Panc1 (cell line): ENCODE results near the gene LRMDA. TPM values are rescaled to one million over a fixed set of nuclear protein-coding genes. Genes with fewer than 3 reads are reported as not detected.

Experiments used
- ATAC-seq: fragments of 200-7000 bp; cut with Tn5 transposase; 2 replicates; pipeline ENCODE4 v1.9.1; 2020; ENCODE audit warnings: mild to moderate bottlenecking, moderate library complexity
- BruUV-seq: library from RNA; stranded (reverse); fragments of 400-500 nt; replicated peaks from 2 replicates; lab custom pipeline; 2021; lab: Mats Ljungman, UMichigan
- CTCF ChIA-PET: fragments of 300-600 bp; sonication (Branson Sonifier 250); formaldehyde crosslinking; loops from one replicate; lab custom pipeline; 2022; ENCODE audit warnings: antibody characterized with exemption; lab: Charles Lee
- POLR2A ChIA-PET: fragments of 300-600 bp; sonication (Branson Sonifier 250); formaldehyde crosslinking; loops from one replicate; lab custom pipeline; 2022; ENCODE audit warnings: antibody characterized with exemption; lab: Charles Lee
- DNase-seq: peaks from one replicate; pipeline ENCODE4 v3.0.0-alpha.2; 2010; ENCODE audit warnings: low read depth, low spot score
- H3K27ac ChIP-seq: 2 replicates; pipeline ENCODE4 v1.5.1; 2011; ENCODE audit warnings: mild to moderate bottlenecking, low read length, inconsistent platforms
- H3K27me3 ChIP-seq: fragments of 200-500 bp; sonication (Bioruptor generic); 2 replicates; pipeline ENCODE4 v1.6.0; 2014; ENCODE audit warnings: low read length, inconsistent platforms; ENCODE audit not compliant: control insufficient read depth, insufficient read depth
- H3K36me3 ChIP-seq: fragments of 200-500 bp; sonication (Bioruptor generic); 2 replicates; pipeline ENCODE4 v1.5.1; 2014; ENCODE audit warnings: inconsistent platforms, mild to moderate bottlenecking, low read length, moderate library complexity; ENCODE audit not compliant: control insufficient read depth, insufficient read depth
- H3K4me1 ChIP-seq: 2 replicates; pipeline ENCODE4 v1.5.1; 2011; ENCODE audit warnings: inconsistent platforms, mild to moderate bottlenecking, low read length, moderate library complexity; ENCODE audit not compliant: control insufficient read depth, insufficient read depth
- H3K4me3 ChIP-seq, 2 experiments: 2 replicates each; pipeline ENCODE4 v1.5.1; 2011 to 2012; ENCODE audit warnings: low read depth in 2 of 2, low read length in 2 of 2, mild to moderate bottlenecking in 2 of 2, inconsistent platforms in 1 of 2, moderate library complexity in 1 of 2
- H3K9me3 ChIP-seq: fragments of 200-500 bp; sonication (Bioruptor generic); 2 replicates; pipeline ENCODE4 v1.5.1; 2014; ENCODE audit warnings: low read depth, mild to moderate bottlenecking, inconsistent platforms, low read length, moderate library complexity; ENCODE audit not compliant: control insufficient read depth, insufficient read depth
- CTCF ChIP-seq: fragments of 450-650 bp; IDR thresholded peaks from 2 replicates; pipeline ENCODE4 v1.5.1; 2017; ENCODE audit warnings: mild to moderate bottlenecking
- POLR2AphosphoS5 ChIP-seq: IDR thresholded peaks from 2 replicates; pipeline ENCODE4 v1.6.1; 2012; ENCODE audit warnings: mild to moderate bottlenecking, low read depth, low read length, moderate library complexity
- REST ChIP-seq, 2 experiments: IDR thresholded peaks; 2 replicates each; pipeline ENCODE4 v1.6.1; 2011 to 2012; ENCODE audit warnings: low read depth in 2 of 2, control low read depth in 1 of 2, low read length in 1 of 2, mild to moderate bottlenecking in 1 of 2, moderate library complexity in 1 of 2; ENCODE audit not compliant: insufficient read depth in 1 of 2
- SIN3A ChIP-seq: IDR thresholded peaks from 2 replicates; pipeline ENCODE4 v1.6.1; 2012; ENCODE audit warnings: low read depth, mild to moderate bottlenecking, low read length, moderate library complexity, borderline replicate concordance; ENCODE audit not compliant: insufficient read depth
- TCF7L2 ChIP-seq: IDR thresholded peaks from 2 replicates; pipeline ENCODE4 v1.6.1; 2011; ENCODE audit warnings: mild to moderate bottlenecking, low read depth, low read length, inconsistent platforms
- in situ Hi-C: cut with HindIII; loops from 2 replicates; pipeline ENCODE4 v1.10.0; 2016; ENCODE audit warnings: low sequenced_read_pairs, low pct_unique_long_range_greater_than_20kb
- intact Hi-C: fragments of 100-400 bp; cut with micrococcal nuclease; formaldehyde crosslinking; loops from one replicate; pipeline ENCODE4 v1.10.0; 2022; ENCODE audit not compliant: unreplicated experiment
- total RNA-seq: library from RNA; stranded (reverse); gene quantifications from one replicate; pipeline ENCODE4 v1.2.1, GENCODE V29; 2021; ENCODE audit not compliant: unreplicated experiment

LRMDA gene
- total RNA-seq, 1 experiment from 2014 or later: 1.2 TPM

DNA sequence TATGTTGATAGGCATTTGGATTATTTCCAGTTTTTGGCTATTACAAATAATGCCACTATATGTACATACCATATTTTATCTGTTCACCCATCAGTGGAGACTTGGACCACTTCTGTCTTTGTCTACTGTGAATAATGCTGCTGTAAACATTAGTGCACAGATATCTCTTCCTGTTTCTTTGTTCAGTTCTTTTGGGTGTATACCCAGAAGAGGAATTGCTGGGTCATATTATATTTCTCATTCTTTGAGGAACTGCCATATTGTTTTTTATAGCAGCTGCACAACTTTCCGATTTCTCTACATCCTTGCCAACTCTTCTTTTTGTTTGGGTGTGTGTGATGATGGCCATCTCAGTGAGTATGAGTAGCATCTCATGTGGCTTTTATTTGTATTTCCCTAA lies 218.0 kb downstream of the LRMDA start:
- peaks cover 3% of the 10 kb centered on the region; the same call in 1 of the 2 replicates for H3K27me3 ChIP-seq
- BruUV-seq: no TSS peak
- H3K4me3 ChIP-seq: no peak overlapping the region
- in situ Hi-C loops (no loop called here), intact Hi-C loops (no loop called here)
- TF ChIP-seq POLR2AphosphoS5: no peak
- no peak for TF ChIP-seq SIN3A
- no peak for TF ChIP-seq CTCF
- no peak for TF ChIP-seq TCF7L2
- TF ChIP-seq REST (IDR thresholded peaks at IDR 0.05; ENCODE audit: insufficient read depth in 1 of 2, low read depth in 2 of 2, low read length in 1 of 2): no peak
- H3K36me3 ChIP-seq: no peaks in the 10 kb centered on the region
- ATAC-seq (no peak), DNase-seq (no peak)
- H3K9me3 ChIP-seq: no peaks in the 10 kb centered on the region
- no peaks in the 10 kb centered on the region for H3K4me1 ChIP-seq
- H3K27ac ChIP-seq: no peak overlapping the region
- ChIA-PET CTCF (no interaction called here), POLR2A (no interaction called here)

DNA sequence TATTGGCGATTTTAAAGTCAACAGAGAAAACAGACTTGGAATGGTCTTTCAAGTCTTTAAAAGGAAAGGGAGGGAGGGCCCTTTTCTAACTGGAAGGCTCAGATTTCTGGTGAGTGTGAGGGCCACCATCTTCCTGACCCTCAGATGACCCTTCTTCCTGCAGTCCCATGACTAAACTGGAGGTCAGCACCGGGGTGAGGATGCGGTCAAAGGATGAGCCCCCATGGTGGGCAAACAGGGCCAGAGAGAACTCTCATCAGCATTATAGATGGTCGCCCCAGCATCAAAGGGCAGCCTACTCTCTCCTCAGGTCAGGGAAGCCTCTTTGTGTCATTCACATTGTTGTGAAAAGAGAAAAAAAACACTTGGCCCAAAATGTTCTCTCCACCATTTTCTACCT lies 219.2 kb downstream of the LRMDA start:
- POLR2A ChIA-PET: no interaction called here
- Histone ChIP-seq H3K4me1 (no peaks in the 10 kb centered on the region), H3K27me3 (peaks cover 5% of the 10 kb centered on the region; the same call in 1 of the 2 replicates), H3K9me3 (no peaks in the 10 kb centered on the region), H3K4me3 (no peak overlapping the region), H3K36me3 (no peaks in the 10 kb centered on the region), H3K27ac (no peak overlapping the region)
- no peak for DNase-seq
- CTCF ChIA-PET: no interaction called here
- in situ Hi-C loops (no loop called here), intact Hi-C loops (no loop called here)
- BruUV-seq: no TSS peak
- no peak for ATAC-seq
- TF ChIP-seq POLR2AphosphoS5 (no peak), CTCF (no peak), REST (IDR thresholded peaks at IDR 0.05; ENCODE audit: insufficient read depth in 1 of 2, low read depth in 2 of 2, low read length in 1 of 2) (no peak), SIN3A (no peak), TCF7L2 (no peak)
